ENCODE results near the gene TREML2.
"Not testable (repeated sequence)": the region's sequence is repeated elsewhere in the genome, so short reads cannot be mapped to it uniquely, and the experiment has no call there.

The TREML2 gene

DNA sequence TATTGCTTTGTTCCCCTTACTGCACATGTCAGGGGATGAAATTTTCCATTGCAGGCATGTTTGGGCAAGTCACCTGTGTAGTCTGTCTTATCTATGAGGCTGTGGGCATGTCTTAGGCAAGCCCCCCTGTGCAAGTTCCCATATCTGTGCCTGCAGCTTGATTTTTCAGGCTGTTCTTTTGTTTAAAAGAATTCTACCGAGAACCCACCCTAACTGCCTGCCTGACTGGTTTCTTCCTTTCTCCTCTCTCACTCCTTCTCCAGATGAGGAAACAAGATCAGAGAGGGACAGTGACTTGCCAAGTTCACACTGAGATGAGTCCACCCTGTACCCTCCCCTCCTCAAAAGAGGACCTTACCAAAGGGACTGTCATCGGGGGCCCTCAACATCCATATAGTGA is 11.0 kb downstream of the TREML2 start:
- TF ChIP-seq SP1 (IDR thresholded peaks at IDR 0.05) (no peak), FOXA1 (IDR thresholded peaks at IDR 0.05) (no peak), FOXK2 (IDR thresholded peaks at IDR 0.05) (no peak), L3MBTL2 (conservative IDR thresholded peaks at IDR 0.05) (no peak), SUZ12 (IDR thresholded peaks at IDR 0.05) (no peak)
- POLR2A ChIA-PET: no interaction called here
- CTCF ChIA-PET: interaction anchor here (0.6 kb wide), 1 partner anchor 24 kb away, joined by 3 read pairs; no protein-coding TSS in a partner anchor
- no peak for DNase-seq (ENCODE audit: extremely low spot score)

- CTCF ChIA-PET, POLR2A ChIA-PET: not testable (repeated sequence)
These were observed 11.9 kb downstream of the TREML2 start for GRCh38 chr6:41189046-41189445.

DNA sequence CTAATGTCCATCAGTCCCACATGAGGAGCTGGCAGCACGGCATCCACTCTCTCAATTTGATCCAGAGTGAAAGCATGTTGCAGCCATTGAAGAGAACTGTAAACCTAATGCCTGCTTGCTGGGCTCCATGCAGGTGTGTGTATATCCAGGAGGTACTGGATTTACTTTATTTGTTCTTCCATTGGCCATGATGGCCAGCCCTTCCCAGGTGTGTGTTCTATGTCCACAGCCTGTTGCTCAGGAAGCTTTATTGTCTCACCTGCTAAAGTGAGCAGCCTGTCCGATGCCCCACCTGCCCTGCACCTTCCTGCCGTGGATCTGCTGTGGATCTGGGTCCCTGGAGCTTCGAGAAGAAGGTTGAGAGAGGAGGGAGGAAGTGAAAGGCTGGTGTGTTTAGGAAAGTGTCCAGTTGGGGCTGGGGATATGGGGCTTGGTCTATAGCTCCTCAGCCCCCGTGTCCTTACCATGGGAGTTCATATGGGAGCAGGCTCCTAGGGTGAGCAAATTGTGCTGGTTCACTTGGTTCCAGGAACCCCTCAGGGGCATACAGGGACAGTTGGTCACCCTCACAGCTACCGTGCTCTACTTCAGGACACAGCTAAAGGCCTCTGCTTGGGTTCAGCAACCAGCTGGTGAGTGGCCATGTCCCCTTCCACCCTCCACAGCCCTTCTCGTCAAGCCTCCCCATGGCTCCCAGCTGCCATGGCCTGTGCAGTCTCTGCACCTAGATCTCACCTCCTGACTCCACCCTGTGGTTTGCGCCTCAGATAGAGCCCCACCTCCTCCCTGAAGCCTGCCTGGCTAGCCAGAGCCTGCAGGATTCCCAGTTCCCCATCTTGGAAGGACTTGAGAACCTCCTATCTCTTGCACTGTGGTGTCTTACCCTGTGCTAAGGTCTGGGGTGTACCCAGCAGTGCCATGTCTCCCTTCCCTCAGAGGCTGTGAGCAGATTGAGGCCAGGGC is 12.7 kb downstream of the TREML2 start:
- CTCF ChIA-PET: no interaction called here
- DNase-seq (ENCODE audit: extremely low spot score): no peak
- POLR2A ChIA-PET: no interaction called here
- no peak for TF ChIP-seq PKNOX1 (IDR thresholded peaks at IDR 0.05)
- TF ChIP-seq L3MBTL2 (conservative IDR thresholded peaks at IDR 0.05): no peak
- TF ChIP-seq FOXK2 (IDR thresholded peaks at IDR 0.05): no peak
- TF ChIP-seq LEF1 (IDR thresholded peaks at IDR 0.05; ENCODE audit: borderline replicate concordance): no peak
- no peak for TF ChIP-seq BHLHE40 (IDR thresholded peaks at IDR 0.05; ENCODE audit: borderline replicate concordance)
- no peak for TF ChIP-seq SP1 (IDR thresholded peaks at IDR 0.05)
- no peak for TF ChIP-seq ARNT (IDR thresholded peaks at IDR 0.05)
- TF ChIP-seq FOXM1 (IDR thresholded peaks at IDR 0.05; ENCODE audit: borderline replicate concordance): no peak
- TF ChIP-seq ELF4 (IDR thresholded peaks at IDR 0.05): no peak
- no peak for TF ChIP-seq ZNF384 (IDR thresholded peaks at IDR 0.05)
- no peak for TF ChIP-seq CTBP1 (IDR thresholded peaks at IDR 0.05; ENCODE audit: borderline replicate concordance)
- TF ChIP-seq TARDBP (IDR thresholded peaks at IDR 0.05): no peak
- no peak for TF ChIP-seq HDGF (IDR thresholded peaks at IDR 0.05; ENCODE audit: borderline replicate concordance)
- TF ChIP-seq SUZ12 (IDR thresholded peaks at IDR 0.05): no peak
- no peak for TF ChIP-seq NFRKB (IDR thresholded peaks at IDR 0.05)
- no peak for TF ChIP-seq FOXA1 (IDR thresholded peaks at IDR 0.05)

More at GRCh38 chr6:41189046-41189445, 11.9 kb downstream of the TREML2 start:
- not testable (repeated sequence) for DNase-seq (ENCODE audit: extremely low spot score)

DNA sequence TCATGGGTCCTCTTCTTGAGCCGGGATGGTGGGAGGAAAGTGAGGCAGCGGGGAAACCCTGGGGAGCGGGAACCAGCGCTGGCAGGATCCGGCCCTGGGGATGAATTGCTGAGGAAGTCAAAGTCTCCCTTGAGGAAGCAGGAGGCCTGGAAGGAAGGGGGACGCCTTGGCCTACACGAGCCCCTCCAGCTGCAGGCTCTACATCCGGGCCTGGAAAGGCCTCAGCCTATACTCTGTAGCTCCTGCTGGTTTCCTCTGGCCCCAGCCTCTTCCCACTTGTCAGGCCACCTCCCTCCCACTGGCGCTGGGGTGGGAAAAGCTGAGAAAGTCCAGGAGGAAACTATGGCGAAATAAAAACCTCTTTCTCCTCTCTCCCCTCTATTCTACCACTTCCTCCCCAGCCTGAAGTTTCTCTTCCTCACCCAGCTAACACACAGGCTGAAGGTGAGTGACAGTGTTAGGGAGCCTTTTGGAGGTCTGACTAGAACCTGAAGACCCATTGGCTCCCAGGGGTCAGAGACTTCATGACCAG is 14.9 kb downstream of the TREML2 start:
- ChIA-PET POLR2A (no interaction called here), CTCF (no interaction called here)
- TF ChIP-seq CTBP1 (IDR thresholded peaks at IDR 0.05; ENCODE audit: borderline replicate concordance) (no peak), FOXA1 (IDR thresholded peaks at IDR 0.05) (no peak), NFRKB (IDR thresholded peaks at IDR 0.05) (no peak), L3MBTL2 (conservative IDR thresholded peaks at IDR 0.05) (no peak), SP1 (IDR thresholded peaks at IDR 0.05) (no peak), TARDBP (IDR thresholded peaks at IDR 0.05) (no peak), FOXK2 (IDR thresholded peaks at IDR 0.05) (no peak), LEF1 (IDR thresholded peaks at IDR 0.05; ENCODE audit: borderline replicate concordance) (no peak), ELF4 (IDR thresholded peaks at IDR 0.05) (no peak), SUZ12 (IDR thresholded peaks at IDR 0.05) (no peak), BHLHE40 (IDR thresholded peaks at IDR 0.05; ENCODE audit: borderline replicate concordance) (no peak), PKNOX1 (IDR thresholded peaks at IDR 0.05) (no peak)
- DNase-seq (ENCODE audit: extremely low spot score): no peak

- CTCF ChIA-PET: no interaction called here
- POLR2A ChIA-PET: no interaction called here
- no peak for DNase-seq (ENCODE audit: extremely low spot score)
- TF ChIP-seq ELF4 (IDR thresholded peaks at IDR 0.05): no peak
- no peak for TF ChIP-seq BHLHE40 (IDR thresholded peaks at IDR 0.05; ENCODE audit: borderline replicate concordance)
- TF ChIP-seq L3MBTL2 (conservative IDR thresholded peaks at IDR 0.05): no peak
- no peak for TF ChIP-seq ARNT (IDR thresholded peaks at IDR 0.05)
- no peak for TF ChIP-seq FOXM1 (IDR thresholded peaks at IDR 0.05; ENCODE audit: borderline replicate concordance)
- TF ChIP-seq NFRKB (IDR thresholded peaks at IDR 0.05): no peak
- TF ChIP-seq SP1 (IDR thresholded peaks at IDR 0.05): no peak
- TF ChIP-seq SUZ12 (IDR thresholded peaks at IDR 0.05): no peak
- no peak for TF ChIP-seq HDGF (IDR thresholded peaks at IDR 0.05; ENCODE audit: borderline replicate concordance)
- no peak for TF ChIP-seq CTBP1 (IDR thresholded peaks at IDR 0.05; ENCODE audit: borderline replicate concordance)
- TF ChIP-seq PKNOX1 (IDR thresholded peaks at IDR 0.05): no peak
These were observed 16.2 kb downstream of the TREML2 start for GRCh38 chr6:41184761-41185160.
